GM12801 (cell line): ENCODE measurements around the gene TRAPPC6A.

ENCODE experiments used
- CTCF ChIP-seq: IDR thresholded peaks from one replicate; pipeline ENCODE4 v1.5.1; 2011; ENCODE audit warnings: control low read depth; ENCODE audit not compliant: insufficient read length; ENCODE audit errors: extremely low read depth

Gene TRAPPC6A

DNA sequence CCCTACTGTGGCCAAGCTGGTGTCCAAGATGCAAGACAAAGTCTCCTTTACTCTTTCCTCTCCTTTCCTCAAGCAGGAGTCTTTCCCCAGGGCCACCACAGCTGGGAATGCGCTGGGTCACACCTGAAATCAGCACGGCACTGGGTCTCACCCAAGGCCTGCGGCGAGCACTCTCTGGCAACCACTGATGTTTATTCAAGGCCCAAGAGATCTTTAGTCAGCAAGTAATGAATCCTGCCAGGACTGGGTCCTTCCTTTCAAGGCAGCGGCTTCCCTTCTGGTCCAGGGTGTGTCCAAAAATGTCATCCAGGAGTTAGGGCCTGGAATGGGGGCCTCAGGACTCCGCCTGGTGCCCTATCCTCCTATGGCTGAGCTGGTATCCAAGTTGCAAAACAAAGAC, 24.6 kb upstream of the TRAPPC6A start:
- TF ChIP-seq CTCF, result no peak

- no peak for TF ChIP-seq CTCF
These were observed 22.5 kb upstream of the TRAPPC6A start for GRCh38 chr19:45200568-45200967.

DNA sequence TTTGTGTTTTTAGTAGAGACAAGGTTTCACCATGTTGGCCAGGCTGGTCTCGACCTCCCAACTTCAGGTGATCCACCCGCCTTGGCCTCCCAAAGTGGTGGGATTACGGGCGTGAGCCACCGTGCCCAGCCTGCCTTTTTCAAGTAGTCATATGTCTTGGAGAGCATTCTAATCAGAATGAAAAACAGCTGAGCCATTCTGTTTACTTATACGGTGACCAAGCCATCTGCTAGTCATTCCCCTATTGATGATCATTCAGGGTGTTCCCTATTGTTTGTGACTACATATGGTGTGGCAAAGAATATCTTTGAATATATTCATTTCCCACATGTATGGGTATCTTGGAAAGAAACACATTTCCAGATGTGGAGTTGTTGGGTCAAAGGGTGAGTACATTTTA, 17.7 kb upstream of the TRAPPC6A start:
- no peak for TF ChIP-seq CTCF

DNA sequence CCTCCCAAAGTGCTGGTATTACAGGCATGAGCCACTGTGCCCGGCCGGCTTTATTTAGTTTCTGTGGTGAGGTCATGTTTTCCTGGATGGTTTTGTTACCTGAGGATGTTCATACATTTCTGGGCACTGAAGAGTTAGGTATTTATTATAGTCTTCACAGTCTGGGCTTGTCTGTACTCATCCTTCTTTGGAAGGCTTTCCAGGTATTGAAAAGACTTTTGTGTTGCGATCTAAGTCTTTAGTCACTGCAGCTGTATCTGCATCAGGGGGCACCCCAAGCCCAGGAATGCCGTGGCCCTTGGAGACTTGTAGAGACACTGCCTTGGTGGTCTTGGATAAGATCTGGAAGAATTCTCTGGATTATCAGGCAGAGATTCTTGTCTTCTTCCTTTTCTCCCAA, 13.3 kb upstream of the TRAPPC6A start:
- TF ChIP-seq CTCF, result no peak

DNA sequence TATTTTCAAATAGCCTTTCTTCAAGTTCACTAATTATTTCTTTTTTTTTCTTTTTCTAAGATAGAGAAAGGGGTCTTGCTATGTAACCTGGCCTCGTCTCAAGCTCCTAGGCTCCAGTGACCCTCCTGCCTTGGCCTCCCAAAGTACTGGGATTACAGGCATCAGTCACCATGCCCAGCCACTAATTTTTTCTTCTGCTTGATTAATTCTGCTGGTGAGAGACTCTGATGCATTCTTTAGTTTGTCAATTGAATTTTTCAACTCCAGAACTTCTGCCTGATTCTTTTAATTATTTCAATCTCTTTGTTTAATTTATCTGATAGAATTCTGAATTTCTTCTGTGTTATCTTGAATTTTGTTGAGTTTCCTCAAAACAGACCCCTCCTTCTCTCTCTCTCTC, 11.9 kb upstream of the TRAPPC6A start:
- TF ChIP-seq CTCF, result no peak

DNA sequence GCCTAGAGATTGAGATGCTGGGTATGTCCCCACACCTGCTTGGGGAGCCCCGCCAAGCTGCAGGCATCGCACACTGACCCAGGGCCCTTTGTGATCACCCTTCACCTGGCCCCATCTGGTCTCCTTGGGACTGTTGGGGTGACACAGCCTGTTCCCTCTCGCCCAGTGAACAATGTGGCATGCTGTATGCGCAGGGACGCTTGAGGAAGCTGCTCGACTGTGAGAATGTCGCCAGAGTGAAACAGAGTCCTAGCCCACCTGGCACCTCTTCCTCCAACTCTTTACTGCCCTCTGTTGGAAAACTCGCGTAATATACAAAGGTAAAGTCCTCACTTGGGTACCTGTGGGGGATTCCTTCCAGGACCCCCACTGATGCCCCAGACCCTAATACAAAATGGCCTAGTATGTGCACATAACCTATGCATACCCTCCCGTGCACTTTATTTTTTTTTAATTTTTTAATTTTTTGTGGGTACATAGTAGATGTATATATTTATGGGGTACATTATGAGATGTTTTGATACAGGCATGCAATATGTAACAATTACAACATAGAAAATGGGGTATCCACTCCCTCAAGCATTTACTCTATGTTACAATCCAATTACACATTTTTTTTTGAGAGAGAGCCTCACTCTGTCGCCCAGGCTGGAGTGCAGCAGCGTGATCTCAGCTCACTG, 9.5 kb upstream of the TRAPPC6A start:
- no peak for TF ChIP-seq CTCF

DNA sequence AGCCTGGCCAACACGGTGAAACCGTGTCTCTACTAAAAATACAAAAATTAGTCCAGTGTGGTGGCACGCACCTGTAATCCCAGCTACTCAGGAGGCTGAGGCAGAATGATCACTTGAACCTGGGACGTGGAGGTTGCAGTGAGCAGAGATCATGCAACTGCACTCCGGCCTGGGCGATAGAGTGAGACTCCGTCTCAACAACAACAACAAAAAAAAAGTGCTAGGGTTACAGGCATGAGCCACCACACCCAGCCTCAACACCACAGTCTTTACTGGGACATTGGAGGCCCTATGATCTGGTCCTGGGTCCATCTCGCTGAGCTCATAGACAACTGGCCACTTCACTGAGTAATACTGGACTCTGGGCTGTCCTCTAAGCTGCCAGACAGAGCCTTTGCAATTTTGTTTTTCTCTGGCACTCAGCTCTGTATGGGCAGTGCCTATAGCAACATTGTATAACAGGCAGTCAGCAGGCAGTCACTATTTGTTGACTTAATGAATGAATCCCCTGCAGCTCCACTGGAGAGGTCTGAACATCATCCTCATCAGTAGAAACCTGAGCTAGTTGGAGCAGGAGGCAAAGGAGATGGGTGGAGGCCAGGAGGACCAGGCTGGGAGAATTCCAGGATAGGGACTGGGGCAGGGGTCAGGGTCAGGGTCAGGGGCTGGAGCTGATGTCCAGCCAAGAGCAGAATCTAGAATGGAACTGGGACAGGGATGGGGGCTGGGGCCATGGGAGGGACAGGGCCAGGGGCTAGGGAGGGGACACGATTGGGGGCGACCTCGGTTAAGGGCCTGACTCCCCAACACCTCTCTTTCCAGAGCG, 8.7 kb upstream of the TRAPPC6A start:
- TF ChIP-seq CTCF, result no peak
